K562 (cell line): ENCODE measurements around the gene TIMM23.

Experiments
- CREM ChIP-seq: IDR thresholded peaks from 2 replicates; pipeline ENCODE4 v1.6.1; 2014; ENCODE audit warnings: antibody characterized with exemption, low read depth
- MEF2D ChIP-seq: conservative IDR thresholded peaks from 2 replicates; pipeline ENCODE4 v1.6.1; 2016; ENCODE audit warnings: low read depth, missing genetic modification characterization, missing compliant biosample characterization
- MYNN ChIP-seq, 2 experiments: sonication (generic); formaldehyde crosslinking in 1 of 2; IDR thresholded peaks; 2 replicates each; pipeline versions ENCODE4 v1.5.0 to v1.6.1; 2016 to 2020; ENCODE audit warnings: antibody characterized with exemption in 1 of 2, missing genetic modification reagents in 1 of 2
- POLR2A ChIP-seq: fragments of 450-650 bp; conservative IDR thresholded peaks from 2 replicates; pipeline ENCODE4 v1.6.1; 2016
- POLR3A ChIP-seq: IDR thresholded peaks from 2 replicates; pipeline ENCODE4 v1.6.1; 2011; ENCODE audit warnings: borderline replicate concordance, mild to moderate bottlenecking, moderate library complexity; ENCODE audit not compliant: insufficient read length, insufficient read depth; ENCODE audit errors: extremely low read depth
- RFX5 ChIP-seq: IDR thresholded peaks from 2 replicates; pipeline ENCODE4 v1.6.1; 2011; ENCODE audit warnings: low read depth, mild to moderate bottlenecking, improper control_type of control experiment, low read length
- SIN3B ChIP-seq: fragments of 450-650 bp; IDR thresholded peaks from 2 replicates; pipeline ENCODE4 v1.6.1; 2017; ENCODE audit warnings: low read depth, mild to moderate bottlenecking, moderate library complexity
- SRF ChIP-seq, 2 experiments: fragments of 250-450, 450-650 bp in 1 of 2; sonication (Bioruptor Pico) in 1 of 2; sonication (generic) in 1 of 2; formaldehyde crosslinking; IDR thresholded peaks; 2 replicates each; pipeline versions ENCODE4 v1.5.0 to v1.5.1; 2020 to 2022; ENCODE audit warnings: mild to moderate bottlenecking in 1 of 2, missing genetic modification reagents in 1 of 2
- TF ChIP-seq, protein P1 (sequence below), 3 experiments: IDR thresholded peaks in 2 of 3; conservative IDR thresholded peaks in 1 of 3; 2 replicates each; pipeline ENCODE4 v1.5.1; 2011 to 2012; ENCODE audit warnings: low read length in 3 of 3, mild to moderate bottlenecking in 3 of 3, control low read depth in 2 of 3, improper control_type of control experiment in 1 of 3, inconsistent platforms in 1 of 3, low read depth in 1 of 3, mixed read lengths in 1 of 3, moderate library complexity in 1 of 3; ENCODE audit not compliant: insufficient read depth in 2 of 3
- TF ChIP-seq, protein P2 (sequence below): sonication (generic); formaldehyde crosslinking; IDR thresholded peaks from 2 replicates; pipeline ENCODE4 v1.9.0; 2022; ENCODE audit warnings: mild to moderate bottlenecking, missing genetic modification reagents
- TF ChIP-seq, protein P3 (sequence below): fragments of 450-650 bp; IDR thresholded peaks from 2 replicates; pipeline ENCODE4 v1.6.1; 2017; ENCODE audit warnings: antibody characterized with exemption

DNA sequence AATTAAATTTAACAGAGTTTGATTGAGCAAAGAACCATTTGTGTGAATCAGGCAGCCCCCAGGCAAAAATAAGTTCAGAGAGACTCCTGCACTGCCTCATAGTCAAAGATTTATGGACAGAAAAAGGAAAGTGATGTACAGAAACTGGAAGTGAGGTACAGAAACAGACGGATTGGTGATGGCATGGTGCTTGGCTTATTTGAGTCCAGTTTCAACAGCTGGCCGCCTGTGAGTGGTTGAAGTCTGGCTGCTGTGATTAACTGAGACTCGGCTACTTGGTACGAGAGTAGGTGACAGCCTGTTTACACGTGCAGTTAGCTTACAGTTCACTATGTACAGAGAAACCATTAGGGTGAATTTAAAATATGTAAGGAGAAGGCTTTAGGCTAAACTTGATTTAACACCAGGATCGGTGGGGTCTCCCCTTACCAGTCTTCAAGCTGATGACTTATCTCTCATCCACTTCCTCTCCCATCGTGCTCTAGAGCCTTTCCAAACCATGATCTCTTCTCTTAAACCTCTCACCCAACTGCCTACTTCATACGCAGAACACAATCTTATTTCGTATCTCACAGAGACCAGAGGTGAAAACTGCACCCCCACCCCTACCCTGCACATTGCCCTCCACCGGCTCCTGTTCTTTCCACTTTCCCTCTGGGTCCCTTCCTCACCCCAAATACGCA lies 78.8 kb downstream of the TIMM23 start:
- TF ChIP-seq RFX5: no peak
- no peak for TF ChIP-seq MYNN (IDR thresholded peaks at IDR 0.05)
- TF ChIP-seq MYNN (CRISPR knock-in tag; IDR thresholded peaks at IDR 0.05): no peak
- TF ChIP-seq, protein P1, sequence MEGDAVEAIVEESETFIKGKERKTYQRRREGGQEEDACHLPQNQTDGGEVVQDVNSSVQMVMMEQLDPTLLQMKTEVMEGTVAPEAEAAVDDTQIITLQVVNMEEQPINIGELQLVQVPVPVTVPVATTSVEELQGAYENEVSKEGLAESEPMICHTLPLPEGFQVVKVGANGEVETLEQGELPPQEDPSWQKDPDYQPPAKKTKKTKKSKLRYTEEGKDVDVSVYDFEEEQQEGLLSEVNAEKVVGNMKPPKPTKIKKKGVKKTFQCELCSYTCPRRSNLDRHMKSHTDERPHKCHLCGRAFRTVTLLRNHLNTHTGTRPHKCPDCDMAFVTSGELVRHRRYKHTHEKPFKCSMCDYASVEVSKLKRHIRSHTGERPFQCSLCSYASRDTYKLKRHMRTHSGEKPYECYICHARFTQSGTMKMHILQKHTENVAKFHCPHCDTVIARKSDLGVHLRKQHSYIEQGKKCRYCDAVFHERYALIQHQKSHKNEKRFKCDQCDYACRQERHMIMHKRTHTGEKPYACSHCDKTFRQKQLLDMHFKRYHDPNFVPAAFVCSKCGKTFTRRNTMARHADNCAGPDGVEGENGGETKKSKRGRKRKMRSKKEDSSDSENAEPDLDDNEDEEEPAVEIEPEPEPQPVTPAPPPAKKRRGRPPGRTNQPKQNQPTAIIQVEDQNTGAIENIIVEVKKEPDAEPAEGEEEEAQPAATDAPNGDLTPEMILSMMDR (IDR thresholded peaks at IDR 0.05 in 2 of 3, conservative IDR thresholded peaks at IDR 0.05 in 1 of 3; ENCODE audit: insufficient read depth in 2 of 3, low read depth in 1 of 3, low read length in 3 of 3): no peak
- TF ChIP-seq POLR3A: no peak
- TF ChIP-seq, protein P2, sequence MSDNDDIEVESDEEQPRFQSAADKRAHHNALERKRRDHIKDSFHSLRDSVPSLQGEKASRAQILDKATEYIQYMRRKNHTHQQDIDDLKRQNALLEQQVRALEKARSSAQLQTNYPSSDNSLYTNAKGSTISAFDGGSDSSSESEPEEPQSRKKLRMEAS: no peak
- TF ChIP-seq CREM: no peak
- TF ChIP-seq SIN3B: no peak
- no peak for TF ChIP-seq MEF2D (tag)
- no peak for TF ChIP-seq POLR2A
- TF ChIP-seq, protein P3, sequence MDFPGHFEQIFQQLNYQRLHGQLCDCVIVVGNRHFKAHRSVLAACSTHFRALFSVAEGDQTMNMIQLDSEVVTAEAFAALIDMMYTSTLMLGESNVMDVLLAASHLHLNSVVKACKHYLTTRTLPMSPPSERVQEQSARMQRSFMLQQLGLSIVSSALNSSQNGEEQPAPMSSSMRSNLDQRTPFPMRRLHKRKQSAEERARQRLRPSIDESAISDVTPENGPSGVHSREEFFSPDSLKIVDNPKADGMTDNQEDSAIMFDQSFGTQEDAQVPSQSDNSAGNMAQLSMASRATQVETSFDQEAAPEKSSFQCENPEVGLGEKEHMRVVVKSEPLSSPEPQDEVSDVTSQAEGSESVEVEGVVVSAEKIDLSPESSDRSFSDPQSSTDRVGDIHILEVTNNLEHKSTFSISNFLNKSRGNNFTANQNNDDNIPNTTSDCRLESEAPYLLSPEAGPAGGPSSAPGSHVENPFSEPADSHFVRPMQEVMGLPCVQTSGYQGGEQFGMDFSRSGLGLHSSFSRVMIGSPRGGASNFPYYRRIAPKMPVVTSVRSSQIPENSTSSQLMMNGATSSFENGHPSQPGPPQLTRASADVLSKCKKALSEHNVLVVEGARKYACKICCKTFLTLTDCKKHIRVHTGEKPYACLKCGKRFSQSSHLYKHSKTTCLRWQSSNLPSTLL: no peak
- TF ChIP-seq SRF (CRISPR knock-in tag; IDR thresholded peaks at IDR 0.05): no peak
